ENCODE results near the gene PCDH7. TPM values are rescaled to one million over a fixed set of nuclear protein-coding genes. Genes with fewer than 3 reads are reported as not detected.

PCDH7 gene
- total RNA-seq, 1 experiment from 2014 or later = 65.9 TPM

- ATAC-seq = peak; percentile 77
- Histone ChIP-seq H3K9me2 (ENCODE audit: insufficient read depth) (no peaks in the 10 kb centered on the region), H3K27me3 (ENCODE audit: insufficient read depth, low read length) (no peaks in the 10 kb centered on the region), H4K20me1 (ENCODE audit: insufficient read depth) (no peaks in the 10 kb centered on the region), H3K9me3 (ENCODE audit: control insufficient read depth in 1 of 2, insufficient read depth in 1 of 2, low read depth in 1 of 2, low read length in 2 of 2) (no peaks in the 10 kb centered on the region), H3K9ac (ENCODE audit: low read length) (peak overlapping the region; percentile 72), H3K36me3 (ENCODE audit: control insufficient read depth in 1 of 2, insufficient read depth in 2 of 2, low read length in 2 of 2) (no peaks in the 10 kb centered on the region), H3K4me3 (replicated peaks in 1 of 2; ENCODE audit: low read depth in 1 of 2, low read length in 2 of 2) (no peak overlapping the region), H3K27ac (ENCODE audit: low read depth, low read length) (peak overlapping the region; percentile 100), H3K4me1 (ENCODE audit: control insufficient read depth in 1 of 2, insufficient read depth in 2 of 2, low read length in 2 of 2) (peaks cover 77 to 98% of the 10 kb centered on the region in 2 experiments), H2AFZ (ENCODE audit: low read depth, low read length, poor library complexity, severe bottlenecking) (no peak overlapping the region), H3K79me2 (ENCODE audit: insufficient read depth, low read length) (peaks cover 49% of the 10 kb centered on the region), H3K4me2 (ENCODE audit: low read length) (peak overlapping the region; percentile 44)
- POLR2A ChIA-PET = interaction anchor here (0.7 to 7.0 kb wide), 31 partner anchors 9 to 277 kb away, joined by 3 to 146 read pairs (median 5); no protein-coding TSS in a partner anchor
- no TSS peak for BruUV-seq (replicated peaks)
- CTCF ChIA-PET = no interaction called here
- peak; percentile 97 for DNase-seq (ENCODE audit: low read depth, low spot score)
- intact Hi-C loops (cut with micrococcal nuclease) = loop anchor here (1.0 to 5.0 kb wide), 4 partner anchors 13 to 252 kb away; no protein-coding TSS in a partner anchor
- RAD21 ChIA-PET (ENCODE audit: low non-redundant PET in 1 of 2, low total read pairs in 2 of 2, uncharacterized antibody in 2 of 2, unreplicated experiment in 2 of 2) = interaction anchor here (0.7 to 1.4 kb wide), 3 partner anchors 13 to 69 kb away, joined by 4 to 6 read pairs (median 4); no protein-coding TSS in a partner anchor
- TF ChIP-seq SP1 (IDR thresholded peaks at IDR 0.05; ENCODE audit: low read depth) = peak; percentile 100
- peak; percentile 69; the same call in 1 of the 2 replicates for TF ChIP-seq CBX3 (IDR thresholded peaks at IDR 0.05; ENCODE audit: low read depth)
- TF ChIP-seq TCF7L2 (IDR thresholded peaks at IDR 0.05; ENCODE audit: borderline replicate concordance, extremely low read depth, insufficient read depth, insufficient read length) = peak; percentile 96
- no peak; the same call in 1 of the 2 replicates for TF ChIP-seq SIN3A (IDR thresholded peaks at IDR 0.05; ENCODE audit: low read depth)
- TF ChIP-seq RAD21 (IDR thresholded peaks at IDR 0.05; ENCODE audit: low read depth) = peak; percentile 46
- no peak for TF ChIP-seq ZNF274 (IDR thresholded peaks at IDR 0.05; ENCODE audit: low read depth, low read length)
- TF ChIP-seq CEBPB (IDR thresholded peaks at IDR 0.05; ENCODE audit: low read depth) = peak; percentile 99
- TF ChIP-seq EGR1 (IDR thresholded peaks at IDR 0.05; ENCODE audit: low read depth) = peak; percentile 68
- peak; percentile 80 for TF ChIP-seq SRF (IDR thresholded peaks at IDR 0.05; ENCODE audit: low read depth)
- TF ChIP-seq YY1 (IDR thresholded peaks at IDR 0.05; ENCODE audit: extremely low read depth, insufficient replicate concordance, low read depth, low read length) = peak; percentile 17
- TF ChIP-seq EZH2 (IDR thresholded peaks at IDR 0.05) = no peak
- TF ChIP-seq ZBTB33 (IDR thresholded peaks at IDR 0.05; ENCODE audit: extremely low read depth, insufficient replicate concordance, low read length) = no peak
- peak; percentile 70 for TF ChIP-seq MAX (IDR thresholded peaks at IDR 0.05)
- TF ChIP-seq JUND (IDR thresholded peaks at IDR 0.05) = peak; percentile 94
- peak; percentile 46; the same call in 1 of the 2 replicates for TF ChIP-seq ELF1 (IDR thresholded peaks at IDR 0.05; ENCODE audit: borderline replicate concordance, low read depth)
- no peak for TF ChIP-seq REST (IDR thresholded peaks at IDR 0.05; ENCODE audit: low read depth)
- no peak for TF ChIP-seq POLR2AphosphoS5 (IDR thresholded peaks at IDR 0.05; ENCODE audit: low read depth, low read length)
- TF ChIP-seq POLR2A (IDR thresholded peaks at IDR 0.05; ENCODE audit: borderline replicate concordance, extremely low read depth, insufficient read depth, insufficient read length) = no peak
- TF ChIP-seq ATF3 (IDR thresholded peaks at IDR 0.05) = peak; percentile 68; the same call in 1 of the 2 replicates
- no peak for TF ChIP-seq ZFX (IDR thresholded peaks at IDR 0.05)
Observed at GRCh38 chr4:30770049-30770549, 49.9 kb downstream of the PCDH7 start.

All from HCT116 (cell line).